Brain pericyte (primary cell): ENCODE results near the gene PARP16.
A peak's percentile ranks its signal among the peaks of the same experiment; 100 is the strongest.

Experiments used
- DNase-seq: peaks from one replicate; pipeline ENCODE4 v3.0.0-alpha.2; 2012; ENCODE audit warnings: low read depth, low spot score

PARP16 gene

GRCh38 chr15:65278480-65278879, 8.2 kb downstream of the PARP16 start:
- DNase-seq = no peak

- DNase-seq = no peak
Measured at GRCh38 chr15:65277015-65277414, 9.7 kb downstream of the PARP16 start.

GRCh38 chr15:65275728-65276126, 11.0 kb downstream of the PARP16 start:
- no peak for DNase-seq

GRCh38 chr15:65275104-65275727, 11.5 kb downstream of the PARP16 start:
- DNase-seq = no peak

- peak; percentile 34 for DNase-seq
Measured at GRCh38 chr15:65270811-65271545, 15.7 kb downstream of the PARP16 start.

GRCh38 chr15:65268411-65268810, 18.3 kb downstream of the PARP16 start:
- no peak for DNase-seq

GRCh38 chr15:65266469-65266868, 20.2 kb downstream of the PARP16 start:
- DNase-seq = no peak

GRCh38 chr15:65264863-65265430, 21.7 kb downstream of the PARP16 start:
- no peak for DNase-seq

- DNase-seq = no peak
Measured at GRCh38 chr15:65263313-65263712, 23.4 kb downstream of the PARP16 start.

- no peak for DNase-seq
Measured at GRCh38 chr15:65260968-65261367, 25.7 kb downstream of the PARP16 start.

- no peak for DNase-seq
Measured at GRCh38 chr15:65259367-65259797, 27.3 kb downstream of the PARP16 start.

- no peak for DNase-seq
Measured at GRCh38 chr15:65258375-65259262, 28.1 kb downstream of the PARP16 start.

GRCh38 chr15:65255486-65256140, 31.1 kb downstream of the PARP16 start:
- no peak for DNase-seq

GRCh38 chr15:65254758-65255157, 31.9 kb downstream of the PARP16 start:
- no peak for DNase-seq

GRCh38 chr15:65254356-65254755, 32.3 kb downstream of the PARP16 start:
- no peak for DNase-seq

GRCh38 chr15:65249641-65250040, 37.0 kb downstream of the PARP16 start:
- no peak for DNase-seq

GRCh38 chr15:65248511-65249255, 38.0 kb downstream of the PARP16 start:
- no peak for DNase-seq

GRCh38 chr15:65246939-65247338, 39.7 kb downstream of the PARP16 start:
- no peak for DNase-seq

- no peak for DNase-seq
Measured at GRCh38 chr15:65246026-65246714, 40.5 kb downstream of the PARP16 start.
